ENCODE measurements around the gene XKR7.

- TF ChIP-seq POLR2A (IDR thresholded peaks at IDR 0.05) (no peak), CTCF (IDR thresholded peaks at IDR 0.05) (no peak)
These were observed 68.3 kb downstream of the XKR7 start for GRCh38 chr20:32036252-32036651.
